GM19463 (cell line): Measurements from ENCODE around the gene HIBADH.
"Not testable (repeated sequence)": the region's sequence is repeated elsewhere in the genome, so short reads cannot be mapped to it uniquely, and the experiment has no call there.

Source experiments
- ATAC-seq: cut with Tn5 transposase; IDR thresholded peaks from one replicate; pipeline ENCODE4 v1.9.1; 2021; ENCODE audit warnings: mild to moderate bottlenecking, moderate library complexity; ENCODE audit not compliant: unreplicated experiment

Gene HIBADH

GRCh38 chr7:27603813-27604212 lies 58.9 kb downstream of the HIBADH start:
- no peak for ATAC-seq

- ATAC-seq: no peak
Measured at GRCh38 chr7:27602766-27603165, 59.9 kb downstream of the HIBADH start.

- no peak for ATAC-seq
Measured at GRCh38 chr7:27601217-27601616, 61.5 kb downstream of the HIBADH start.

GRCh38 chr7:27600247-27600646 lies 62.4 kb downstream of the HIBADH start:
- ATAC-seq: no peak

GRCh38 chr7:27595009-27595408 lies 67.7 kb downstream of the HIBADH start:
- ATAC-seq: no peak

- no peak for ATAC-seq
Measured at GRCh38 chr7:27593226-27593625, 69.5 kb downstream of the HIBADH start.

GRCh38 chr7:27590416-27590815 lies 72.3 kb downstream of the HIBADH start:
- ATAC-seq: no peak

GRCh38 chr7:27587429-27587828 lies 75.3 kb downstream of the HIBADH start:
- ATAC-seq: no peak

GRCh38 chr7:27586825-27587224 lies 75.9 kb downstream of the HIBADH start:
- peak; percentile 91 for ATAC-seq

GRCh38 chr7:27585781-27586447 lies 76.8 kb downstream of the HIBADH start:
- no peak for ATAC-seq

- no peak for ATAC-seq
Measured at GRCh38 chr7:27581906-27582305, 80.8 kb downstream of the HIBADH start.

GRCh38 chr7:27581119-27581518 lies 81.6 kb downstream of the HIBADH start:
- no peak for ATAC-seq

GRCh38 chr7:27579565-27579964 lies 83.1 kb downstream of the HIBADH start:
- ATAC-seq: no peak

GRCh38 chr7:27578169-27578568 lies 84.5 kb downstream of the HIBADH start:
- not testable (repeated sequence) for ATAC-seq

GRCh38 chr7:27576360-27576944 lies 86.2 kb downstream of the HIBADH start:
- no peak for ATAC-seq

GRCh38 chr7:27575613-27576012 lies 87.1 kb downstream of the HIBADH start:
- ATAC-seq: no peak

- no peak for ATAC-seq
Measured at GRCh38 chr7:27569106-27569505, 93.6 kb downstream of the HIBADH start.

GRCh38 chr7:27567266-27567665 lies 95.4 kb downstream of the HIBADH start:
- no peak for ATAC-seq

GRCh38 chr7:27564881-27565482 lies 97.7 kb downstream of the HIBADH start:
- ATAC-seq: no peak

GRCh38 chr7:27560706-27561235 lies 101.9 kb downstream of the HIBADH start:
- no peak for ATAC-seq

- ATAC-seq: no peak
Measured at GRCh38 chr7:27555670-27556069, 107.0 kb downstream of the HIBADH start.

GRCh38 chr7:27554826-27555225 lies 107.9 kb downstream of the HIBADH start:
- ATAC-seq: no peak
